22Rv1 (cell line): Measurements from ENCODE around the gene NOS1AP.

Experiments
- H3K27ac ChIP-seq: fragments of 450-650 bp; 2 replicates; pipeline ENCODE4 v1.5.1; 2017
- CTCF ChIP-seq: fragments of 450-650 bp; IDR thresholded peaks from 2 replicates; pipeline ENCODE4 v1.5.1; 2017; ENCODE audit warnings: mild to moderate bottlenecking
- ZFX ChIP-seq: fragments of 450-650 bp; IDR thresholded peaks from 2 replicates; pipeline ENCODE4 v1.6.1; 2017; ENCODE audit warnings: antibody characterized with exemption, borderline replicate concordance

Gene NOS1AP

GRCh38 chr1:162293073-162293692 lies 223.7 kb downstream of the NOS1AP start:
- TF ChIP-seq ZFX (no peak), CTCF (no peak)
- H3K27ac ChIP-seq, result no peak overlapping the region

GRCh38 chr1:162294015-162294414 lies 224.5 kb downstream of the NOS1AP start:
- no peak for TF ChIP-seq ZFX
- TF ChIP-seq CTCF, result no peak
- no peak overlapping the region for H3K27ac ChIP-seq

GRCh38 chr1:162297208-162297607 lies 227.7 kb downstream of the NOS1AP start:
- H3K27ac ChIP-seq, result no peak overlapping the region
- TF ChIP-seq CTCF, result no peak

- H3K27ac ChIP-seq, result no peak overlapping the region
- no peak for TF ChIP-seq CTCF
- TF ChIP-seq ZFX, result no peak
Measured at GRCh38 chr1:162298266-162298665, 228.8 kb downstream of the NOS1AP start.

GRCh38 chr1:162299018-162299417 lies 229.5 kb downstream of the NOS1AP start:
- TF ChIP-seq ZFX (no peak), CTCF (no peak)
- no peak overlapping the region for H3K27ac ChIP-seq

GRCh38 chr1:162300057-162300917 lies 230.8 kb downstream of the NOS1AP start:
- H3K27ac ChIP-seq, result no peak overlapping the region
- no peak for TF ChIP-seq CTCF
- TF ChIP-seq ZFX, result no peak

- no peak for TF ChIP-seq ZFX
- no peak for TF ChIP-seq CTCF
- H3K27ac ChIP-seq, result no peak overlapping the region
Measured at GRCh38 chr1:162301696-162302095, 232.2 kb downstream of the NOS1AP start.
